PC-3 (cell line): ENCODE measurements around the gene CLDN18.

ENCODE experiments used
- CTCF ChIP-seq: fragments of 300-600 bp; sonication (generic); conservative IDR thresholded peaks from 2 replicates; pipeline ENCODE4 v1.5.1; 2017; ENCODE audit warnings: antibody characterized with exemption, low read depth, mild to moderate bottlenecking, low read length
- EZH2 ChIP-seq: fragments of 300-600 bp; sonication (generic); IDR thresholded peaks from one replicate; pipeline ENCODE4 v1.6.1; 2017; ENCODE audit warnings: antibody characterized with exemption, mild to moderate bottlenecking, low read length; ENCODE audit not compliant: unreplicated experiment

GRCh38 chr3:138012526-138012925, 2.6 kb downstream of the CLDN18 start:
- TF ChIP-seq EZH2 (no peak), CTCF (no peak)
